Measurements from ENCODE around the gene MED15.

DNA sequence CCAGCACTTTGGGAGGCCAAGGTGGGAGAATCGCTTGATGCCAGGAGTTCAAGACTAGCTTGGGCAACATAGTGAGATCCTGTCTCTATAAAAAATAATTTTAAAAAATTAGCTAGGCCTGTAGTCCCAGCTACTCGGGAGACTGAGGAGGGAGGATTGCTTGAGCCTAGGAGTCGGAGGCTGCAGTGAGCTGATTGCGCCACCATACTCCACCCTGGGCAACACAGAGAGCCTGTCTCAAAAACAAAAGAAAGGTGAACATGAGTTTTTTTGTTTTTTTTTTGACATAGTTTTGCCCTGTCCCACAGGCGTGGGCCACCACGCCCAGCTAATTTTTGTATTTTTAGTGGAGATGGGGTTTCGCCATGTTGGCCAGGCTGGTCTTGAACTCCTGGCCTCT lies 17.6 kb downstream of the MED15 start:
- TF ChIP-seq EP300 (IDR thresholded peaks at IDR 0.05) (no peak), CTCF (IDR thresholded peaks at IDR 0.05) (no peak)
